Activated CD4-positive, CD25-positive, alpha-beta regulatory T cell (primary cell): ENCODE data around the gene OR2T34.
"Not testable (repeated sequence)": the region's sequence is repeated elsewhere in the genome, so short reads cannot be mapped to it uniquely, and the experiment has no call there.

Experiments
- DNase-seq, 4 experiments: peaks; one replicate each; lab custom pipeline; 2025; lab: John Stamatoyannopoulos, UW

OR2T34 gene

GRCh38 chr1:248562672-248563071 lies 11.9 kb downstream of the OR2T34 start, which contains the start of gene OR2T29:
TSS of gene OR2T29 (minus strand) at chr1:248562772. CDS start at chr1:248559491, 3,281 bp downstream.
- DNase-seq: not testable (repeated sequence)

- not testable (repeated sequence) for DNase-seq
Measured at GRCh38 chr1:248551027-248551426, 23.5 kb downstream of the OR2T34 start.

GRCh38 chr1:248547383-248547782 lies 27.2 kb downstream of the OR2T34 start:
- DNase-seq: not testable (repeated sequence)

- DNase-seq: not testable (repeated sequence)
Measured at GRCh38 chr1:248537449-248537848, 37.1 kb downstream of the OR2T34 start.
